HG02973 (cell line): ENCODE data around the gene CDHR5.

Source experiments
- ATAC-seq: cut with Tn5 transposase; IDR thresholded peaks from one replicate; pipeline ENCODE4 v1.9.1; 2021; ENCODE audit warnings: moderate library complexity; ENCODE audit not compliant: unreplicated experiment

CDHR5 gene

DNA sequence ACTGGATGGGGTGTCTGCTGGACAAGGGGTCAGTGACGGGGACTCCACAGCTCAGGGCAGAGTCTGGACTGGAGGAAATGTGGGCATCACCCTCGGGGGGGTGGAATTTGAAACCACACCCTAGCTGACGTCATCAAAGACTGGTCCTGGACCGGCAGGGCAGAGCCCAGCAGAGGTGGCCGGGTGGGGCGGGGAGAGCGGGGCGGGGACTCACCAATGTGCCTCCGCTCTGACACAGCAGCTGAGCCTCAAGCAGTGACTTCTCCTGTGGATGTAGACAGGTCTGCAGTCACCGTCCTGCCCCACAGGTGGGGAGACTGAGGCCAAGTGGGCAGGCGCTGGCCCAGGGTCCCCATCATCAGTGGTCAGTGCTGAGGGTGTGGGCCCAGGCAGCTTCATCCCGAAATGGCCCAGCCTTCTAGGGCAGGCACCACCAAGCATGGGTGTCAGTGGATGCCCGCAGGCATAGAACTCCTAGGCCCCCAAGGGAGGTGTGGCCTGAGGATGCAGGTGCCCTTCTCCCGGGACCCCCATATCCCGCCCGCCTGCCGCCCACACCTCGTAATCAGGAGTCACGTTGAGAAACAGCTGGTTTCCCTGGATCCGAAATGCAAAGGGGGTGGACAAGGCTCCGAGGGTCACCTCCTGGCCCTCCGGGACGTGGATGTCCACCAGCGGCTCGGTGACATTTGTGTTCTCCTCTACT, 603 bp downstream of the CDHR5 start:
- no peak for ATAC-seq

GRCh38 chr11:623349-623869, 1.3 kb downstream of the CDHR5 start:
- no peak for ATAC-seq

DNA sequence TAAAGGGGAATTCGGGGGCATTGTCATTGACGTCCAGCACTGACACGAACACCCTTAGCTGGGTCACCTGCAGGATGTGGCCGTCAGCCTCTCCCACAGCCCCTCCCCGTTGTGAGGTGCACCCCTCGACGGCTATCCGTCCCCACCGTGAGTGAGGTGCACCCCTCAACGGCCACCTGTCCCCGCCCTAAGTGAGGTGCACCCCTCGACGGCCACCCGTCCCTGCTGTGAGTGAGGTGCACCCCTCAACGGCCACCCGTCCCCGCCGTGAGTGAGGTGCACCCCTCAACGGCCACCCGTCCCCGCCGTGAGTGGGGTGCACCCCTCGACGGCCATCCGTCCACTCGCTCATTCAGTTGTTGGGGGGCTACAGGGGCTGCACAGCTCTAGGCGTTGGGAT, 2.9 kb downstream of the CDHR5 start:
- ATAC-seq: no peak

GRCh38 chr11:620935-621814, 3.6 kb downstream of the CDHR5 start:
- no peak for ATAC-seq

DNA sequence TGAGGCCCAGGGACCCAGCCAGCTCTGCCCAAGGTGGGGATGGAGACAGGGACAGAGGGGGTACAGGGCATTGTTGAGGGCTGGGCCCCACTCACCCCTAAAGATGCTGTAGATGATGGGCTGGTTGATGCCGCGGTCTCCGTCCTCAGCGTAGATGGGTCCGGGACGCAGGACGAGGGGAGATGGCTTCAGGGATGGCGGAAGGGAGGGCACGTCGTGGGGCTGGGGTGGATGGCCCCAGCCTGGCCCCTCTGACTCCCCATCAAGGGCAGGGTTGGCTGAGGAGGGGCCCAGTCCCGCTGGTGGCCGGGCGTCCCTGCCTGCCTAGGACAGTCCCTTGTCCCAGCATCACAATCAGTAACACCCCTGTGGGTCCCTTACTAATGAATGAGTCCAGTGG, 4.6 kb downstream of the CDHR5 start:
- no peak for ATAC-seq

- no peak for ATAC-seq
Measured at GRCh38 chr11:619628-620050, 5.1 kb downstream of the CDHR5 start.

DNA sequence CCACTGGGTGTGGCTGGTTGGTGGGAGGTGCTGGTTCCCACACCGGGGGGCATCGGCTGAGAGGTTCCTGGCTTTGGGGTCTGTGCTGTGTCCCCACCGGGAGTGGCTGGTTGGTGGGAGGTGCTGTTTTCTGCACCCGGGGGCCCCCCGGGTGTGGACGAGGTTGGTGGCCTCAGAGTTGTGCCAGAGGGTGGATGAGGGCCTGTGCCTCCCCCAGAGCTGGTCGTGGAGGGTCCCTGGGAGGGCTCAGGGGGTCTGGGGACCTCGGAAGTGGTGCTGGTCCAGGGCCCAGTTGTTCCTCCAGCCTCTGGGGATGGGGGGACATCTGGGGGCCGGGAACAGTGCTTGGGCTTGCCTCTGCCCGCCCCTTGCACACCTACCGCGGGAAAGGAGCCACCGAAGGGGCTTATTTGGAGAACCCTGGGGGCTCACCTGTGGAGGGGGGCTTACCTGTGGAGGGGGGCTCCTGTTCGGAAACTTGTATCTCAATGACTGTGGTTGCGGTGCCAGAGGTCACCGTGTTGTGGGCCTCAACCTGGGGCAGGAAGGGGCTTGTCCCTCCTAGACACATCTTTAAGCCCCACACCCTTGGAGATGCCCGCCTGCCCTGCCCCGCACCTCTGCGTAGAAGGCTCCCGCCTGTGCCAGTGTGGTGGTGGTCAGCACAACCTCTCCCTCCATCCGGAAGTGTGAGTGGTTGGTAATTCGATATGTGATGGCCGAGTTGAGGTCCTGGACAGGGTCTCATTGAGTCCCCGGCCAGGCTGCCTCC, 5.7 kb downstream of the CDHR5 start:
- no peak for ATAC-seq

GRCh38 chr11:617912-618682, 6.7 kb downstream of the CDHR5 start:
- ATAC-seq: no peak

DNA sequence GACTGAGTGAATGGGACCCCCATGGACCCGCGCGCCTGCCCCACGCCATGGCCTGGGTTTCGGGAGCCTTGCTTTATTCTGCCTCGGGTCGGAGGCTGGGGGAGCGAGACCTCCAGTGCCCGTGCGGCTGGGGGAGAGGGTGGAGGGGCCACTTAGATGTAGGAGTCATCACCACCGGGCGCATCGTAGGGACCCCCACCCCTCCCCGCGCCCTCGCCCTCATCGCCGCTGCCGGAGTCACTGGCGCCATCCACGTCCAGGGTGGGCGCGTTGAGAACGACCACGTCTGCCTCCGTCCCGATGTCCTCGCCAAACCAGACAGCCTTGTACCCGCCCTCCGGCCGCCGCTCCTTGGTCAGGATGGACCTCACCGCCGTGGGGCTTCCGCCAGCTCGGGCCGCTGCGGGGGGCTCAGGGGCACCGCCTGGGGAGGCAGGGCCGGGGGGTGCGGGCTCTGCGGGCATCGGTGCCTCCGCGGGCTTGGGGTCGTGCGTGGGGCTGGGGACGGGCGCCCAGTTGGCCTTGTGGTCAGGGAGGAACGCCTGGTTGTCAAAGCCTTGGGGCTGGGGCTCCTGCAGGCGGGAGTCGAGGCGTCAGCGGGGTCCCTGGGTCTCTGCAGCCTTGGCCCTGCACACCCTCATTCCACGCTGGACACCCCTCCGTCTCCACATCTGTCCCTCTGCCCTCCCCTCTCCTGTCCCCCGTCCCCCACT, 7.4 kb downstream of the CDHR5 start:
- ATAC-seq: no peak

GRCh38 chr11:616320-617198, 8.2 kb downstream of the CDHR5 start:
- ATAC-seq: no peak

DNA sequence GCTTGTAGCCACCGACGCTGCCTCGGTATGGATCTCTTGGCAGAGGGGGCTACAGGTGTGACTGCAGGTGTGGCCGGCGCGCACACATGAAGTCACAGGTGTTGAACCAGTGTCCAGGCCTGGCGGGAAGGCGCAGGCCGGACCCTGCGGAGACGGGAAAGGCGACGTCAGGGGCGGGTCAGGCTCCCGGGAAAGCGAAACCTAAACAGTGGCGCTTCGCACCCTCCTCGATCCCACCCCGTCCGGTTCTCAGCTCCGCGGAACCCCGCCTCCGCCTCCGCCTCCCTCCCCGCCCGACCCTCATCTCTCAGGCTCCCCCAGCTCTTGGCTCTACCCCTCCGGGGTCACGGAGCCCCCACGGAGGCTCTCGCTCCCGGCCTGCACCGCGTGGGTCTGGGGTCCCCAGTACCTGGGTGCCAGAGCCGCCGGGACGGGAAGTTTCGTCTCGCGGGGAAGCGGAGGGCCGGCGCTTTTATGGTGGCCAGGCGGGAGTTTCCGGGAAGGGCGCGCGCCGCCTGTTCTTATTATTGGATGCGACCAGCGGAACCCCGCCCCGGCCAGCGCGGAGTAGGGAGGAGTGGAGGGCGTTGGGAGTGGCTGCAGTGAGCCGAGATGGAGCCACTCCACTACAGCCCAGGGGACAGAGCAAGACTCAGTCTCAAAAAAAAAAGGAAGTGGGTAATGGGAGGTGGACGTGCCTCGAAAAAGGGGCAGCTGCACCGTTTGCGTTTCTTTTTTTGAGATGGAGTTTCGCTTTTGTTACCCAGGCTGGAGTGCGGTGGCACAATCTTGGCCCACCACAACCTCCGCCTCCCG, 9.0 kb downstream of the CDHR5 start, which contains the start of gene IRF7:
TSS of gene IRF7 (minus strand) at position 447 of the 816 bp plus-strand sequence. CDS start 586 bp downstream, outside the sequence.
- ATAC-seq: peak; percentile 56

DNA sequence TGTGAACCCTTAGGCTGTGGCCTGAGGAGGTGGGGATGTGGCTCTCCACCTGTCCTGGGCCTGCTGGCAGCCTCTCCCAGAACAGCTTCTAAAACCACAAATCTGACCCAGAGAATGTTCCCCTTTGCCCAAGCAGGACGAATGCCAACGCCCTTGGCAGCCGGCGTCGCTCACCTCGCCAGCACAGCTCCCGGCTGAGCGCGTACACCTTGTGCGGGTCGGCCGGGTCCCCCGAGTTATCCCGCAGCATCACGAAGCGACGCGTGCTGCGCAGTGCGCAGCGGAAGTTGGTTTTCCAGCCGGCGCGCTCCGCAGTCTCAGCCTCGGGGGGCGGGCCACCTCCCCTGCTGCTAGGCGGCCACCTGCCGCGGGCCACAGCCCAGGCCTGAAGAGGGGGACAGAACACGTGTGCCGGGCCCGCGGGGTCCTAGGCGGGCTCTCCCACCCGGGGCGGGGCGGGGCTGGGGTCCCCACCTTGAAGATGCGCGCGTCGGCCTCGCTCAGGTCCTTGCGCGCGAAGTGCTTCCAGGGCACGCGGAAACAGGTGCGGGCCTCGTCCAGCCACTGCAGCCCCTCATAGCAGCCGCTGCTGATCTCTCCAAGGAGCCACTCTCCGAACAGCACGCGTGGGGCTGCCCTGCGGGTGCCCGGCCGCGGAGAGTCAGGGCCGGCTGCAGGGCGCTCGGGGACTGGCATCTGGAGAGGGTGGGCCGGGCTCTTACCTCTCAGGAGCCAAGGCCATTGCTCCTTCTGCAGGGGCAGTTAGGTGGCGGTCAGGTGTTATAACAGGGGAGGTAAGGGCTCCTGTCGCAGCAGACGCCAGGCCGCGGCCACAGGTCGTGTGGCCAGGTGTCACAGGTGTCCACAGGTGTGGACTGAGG, 9.9 kb downstream of the CDHR5 start:
- no peak for ATAC-seq

GRCh38 chr11:614021-614622, 10.6 kb downstream of the CDHR5 start:
- no peak for ATAC-seq

- ATAC-seq: no peak
Measured at GRCh38 chr11:613369-613968, 11.3 kb downstream of the CDHR5 start.

DNA sequence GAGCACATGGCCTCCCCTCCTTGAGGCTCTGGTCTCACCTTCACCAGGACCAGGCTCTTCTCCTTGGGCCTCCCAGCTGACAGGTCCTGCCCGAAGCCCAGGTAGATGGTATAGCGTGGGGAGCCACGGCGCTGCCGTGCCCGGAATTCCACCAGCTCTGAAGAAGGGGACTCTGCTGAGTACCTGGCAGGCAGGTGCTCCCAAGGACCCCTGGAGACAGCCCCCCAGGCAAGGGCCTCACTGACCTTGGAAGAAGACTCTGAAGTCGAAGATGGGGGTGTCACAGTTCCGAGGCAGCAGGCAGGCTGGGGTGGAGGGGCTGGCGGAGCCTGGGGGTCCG, 11.8 kb downstream of the CDHR5 start:
- ATAC-seq: no peak
